GM11168 (cell line): Measurements from ENCODE around the gene CYS1.
"Not testable (repeated sequence)": the region's sequence is repeated elsewhere in the genome, so short reads cannot be mapped to it uniquely, and the experiment has no call there.

Source experiments
- in situ Hi-C: fragments of 300-500 bp; cut with MboI; formaldehyde crosslinking; loops from one replicate; pipeline ENCODE4 v1.12.0; 2022; ENCODE audit warnings: low sequenced_read_pairs; ENCODE audit not compliant: unreplicated experiment

Gene CYS1

GRCh38 chr2:10017313-10017941 is 62.8 kb downstream of the CYS1 start:
- in situ Hi-C loops, result no loop called here

GRCh38 chr2:10016802-10017258 is 63.4 kb downstream of the CYS1 start:
- in situ Hi-C loops, result no loop called here

- in situ Hi-C loops, result no loop called here
These were observed 64.0 kb downstream of the CYS1 start for GRCh38 chr2:10016001-10016801.

GRCh38 chr2:10015376-10015989 is 64.7 kb downstream of the CYS1 start:
- in situ Hi-C loops, result not testable (repeated sequence)

- in situ Hi-C loops, result no loop called here
These were observed 65.6 kb downstream of the CYS1 start for GRCh38 chr2:10014418-10015190.

GRCh38 chr2:10013651-10014417 is 66.4 kb downstream of the CYS1 start:
- in situ Hi-C loops, result not testable (repeated sequence)

GRCh38 chr2:10012963-10013461 is 67.2 kb downstream of the CYS1 start:
- in situ Hi-C loops, result no loop called here

GRCh38 chr2:10012366-10012962 is 67.7 kb downstream of the CYS1 start:
- in situ Hi-C loops, result not testable (repeated sequence)

- in situ Hi-C loops, result not testable (repeated sequence)
These were observed 68.4 kb downstream of the CYS1 start for GRCh38 chr2:10011606-10012325.

GRCh38 chr2:10010861-10011605 is 69.2 kb downstream of the CYS1 start:
- in situ Hi-C loops, result not testable (repeated sequence)

- in situ Hi-C loops, result no loop called here
These were observed 70.1 kb downstream of the CYS1 start for GRCh38 chr2:10009811-10010781.

GRCh38 chr2:10009271-10009810 is 70.9 kb downstream of the CYS1 start:
- in situ Hi-C loops, result no loop called here

GRCh38 chr2:10008809-10009176 is 71.4 kb downstream of the CYS1 start:
- in situ Hi-C loops, result no loop called here

- in situ Hi-C loops, result no loop called here
These were observed 72.0 kb downstream of the CYS1 start for GRCh38 chr2:10007921-10008808.

GRCh38 chr2:10007435-10007834 is 72.8 kb downstream of the CYS1 start:
- in situ Hi-C loops, result no loop called here
